HUDEP-2 (cell line): ENCODE results near the gene TUBB6.
A peak's percentile ranks its signal among the peaks of the same experiment; 100 is the strongest.

ENCODE experiments used
- DNase-seq, 76 experiments: peaks; one replicate each; lab custom pipeline; 2025; ENCODE audit not compliant: unreplicated experiment in 76 of 76; lab: John Stamatoyannopoulos, UW

The TUBB6 gene

GRCh38 chr18:12335503-12335902 lies 27.5 kb downstream of the TUBB6 start:
- DNase-seq: no peak

GRCh38 chr18:12336171-12336613 lies 28.2 kb downstream of the TUBB6 start:
- peak in 2 of 76 experiments; percentile 25 to 32 for DNase-seq

- no peak for DNase-seq
Observed at GRCh38 chr18:12336887-12337286, 28.8 kb downstream of the TUBB6 start.

- DNase-seq: no peak
Observed at GRCh38 chr18:12338382-12338781, 30.3 kb downstream of the TUBB6 start.

GRCh38 chr18:12340945-12341660 lies 33.1 kb downstream of the TUBB6 start:
- DNase-seq: no peak

GRCh38 chr18:12342661-12343060 lies 34.6 kb downstream of the TUBB6 start:
- DNase-seq: no peak

- no peak for DNase-seq
Observed at GRCh38 chr18:12345491-12346239, 37.6 kb downstream of the TUBB6 start.

- no peak for DNase-seq
Observed at GRCh38 chr18:12346240-12346565, 38.2 kb downstream of the TUBB6 start.

- DNase-seq: no peak
Observed at GRCh38 chr18:12347895-12348294, 39.9 kb downstream of the TUBB6 start.

GRCh38 chr18:12352188-12352587 lies 44.1 kb downstream of the TUBB6 start:
- DNase-seq: no peak

- DNase-seq: peak in 58 of 76 experiments; percentile 2 to 92 (median 43)
Observed at GRCh38 chr18:12359515-12359927, 51.5 kb downstream of the TUBB6 start.

- peak in 72 of 76 experiments; percentile 5 to 96 (median 64) for DNase-seq
Observed at GRCh38 chr18:12361770-12362378, 53.8 kb downstream of the TUBB6 start.

- no peak for DNase-seq
Observed at GRCh38 chr18:12362473-12363174, 54.6 kb downstream of the TUBB6 start.

GRCh38 chr18:12366379-12366778 lies 58.3 kb downstream of the TUBB6 start:
- peak in 1 of 76 experiments; percentile 9 for DNase-seq

- no peak for DNase-seq
Observed at GRCh38 chr18:12366784-12367183, 58.7 kb downstream of the TUBB6 start.

- DNase-seq: no peak
Observed at GRCh38 chr18:12369211-12369610, 61.2 kb downstream of the TUBB6 start.

GRCh38 chr18:12371590-12371989 lies 63.5 kb downstream of the TUBB6 start:
- DNase-seq: no peak

GRCh38 chr18:12372406-12372805 lies 64.4 kb downstream of the TUBB6 start:
- peak in 2 of 76 experiments; percentile 8 to 41 for DNase-seq

- DNase-seq: peak in 33 of 76 experiments; percentile 0 to 76 (median 21)
Observed at GRCh38 chr18:12373116-12373770, 65.2 kb downstream of the TUBB6 start.

- peak in 7 of 76 experiments; percentile 0 to 36 (median 22) for DNase-seq
Observed at GRCh38 chr18:12373771-12374116, 65.7 kb downstream of the TUBB6 start.
